COLO668 (cell line): ENCODE measurements around the gene ARF6.
"Not testable (repeated sequence)": the region's sequence is repeated elsewhere in the genome, so short reads cannot be mapped to it uniquely, and the experiment has no call there.

Source experiments
- DNase-seq: peaks from one replicate; lab custom pipeline; 2025; ENCODE audit not compliant: unreplicated experiment; lab: John Stamatoyannopoulos, UW

The ARF6 gene

DNA sequence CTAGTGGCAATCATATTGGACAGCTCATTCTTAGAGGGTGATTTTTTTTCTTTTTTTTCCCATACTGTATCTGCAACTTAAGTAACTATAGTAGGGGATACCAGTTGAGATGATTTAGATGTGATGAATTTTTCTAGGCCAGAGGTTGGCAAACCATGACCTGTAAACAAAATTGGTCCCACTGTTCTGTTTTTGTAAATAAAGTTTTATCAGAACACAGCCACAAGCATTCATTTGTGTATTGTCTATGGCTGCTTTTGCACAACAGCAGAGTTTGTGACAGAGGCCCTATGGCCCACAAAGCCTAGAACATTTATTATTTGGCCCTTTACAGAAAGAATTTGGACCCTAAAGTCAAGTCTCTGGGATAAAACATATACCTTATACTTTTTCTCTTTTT lies 11.4 kb downstream of the ARF6 start:
- no peak for DNase-seq

DNA sequence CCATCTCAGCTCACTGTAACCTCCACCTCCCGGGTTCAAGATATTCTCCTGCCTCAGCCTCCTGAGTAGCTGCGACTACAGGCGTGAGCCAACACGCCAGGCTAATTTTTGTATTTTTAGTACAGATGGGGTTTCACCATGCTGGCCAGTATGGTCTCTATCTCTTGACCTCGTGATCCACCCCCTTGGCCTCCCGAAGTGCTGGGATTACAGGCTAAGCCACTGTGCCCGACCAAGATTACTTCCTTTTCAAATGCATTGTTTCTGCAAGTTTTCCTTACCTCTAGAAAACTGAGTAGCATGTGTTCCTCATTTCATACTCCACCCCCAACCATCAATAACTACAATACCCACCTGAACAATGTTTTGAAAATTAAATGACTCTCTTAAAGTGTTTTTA lies 13.1 kb downstream of the ARF6 start:
- DNase-seq: no peak

DNA sequence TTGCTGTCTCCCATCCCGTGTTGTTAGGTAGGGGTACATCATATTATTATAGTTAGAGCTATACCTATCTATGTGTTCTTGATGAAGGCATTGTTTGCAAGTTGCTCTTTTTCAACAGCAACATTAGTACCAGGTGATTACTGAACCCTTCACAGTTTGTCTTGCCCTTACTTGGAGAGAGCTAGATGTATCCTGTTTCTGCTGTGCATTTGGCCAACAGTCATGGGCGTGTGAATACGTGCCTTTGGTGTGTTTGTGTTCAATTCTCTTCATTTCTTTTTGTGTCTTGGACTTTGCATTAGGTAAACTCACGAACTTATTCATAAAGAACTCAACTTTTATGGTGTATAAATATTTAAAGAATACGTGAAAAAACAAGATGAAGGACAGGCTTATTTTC lies 14.3 kb downstream of the ARF6 start:
- no peak for DNase-seq

DNA sequence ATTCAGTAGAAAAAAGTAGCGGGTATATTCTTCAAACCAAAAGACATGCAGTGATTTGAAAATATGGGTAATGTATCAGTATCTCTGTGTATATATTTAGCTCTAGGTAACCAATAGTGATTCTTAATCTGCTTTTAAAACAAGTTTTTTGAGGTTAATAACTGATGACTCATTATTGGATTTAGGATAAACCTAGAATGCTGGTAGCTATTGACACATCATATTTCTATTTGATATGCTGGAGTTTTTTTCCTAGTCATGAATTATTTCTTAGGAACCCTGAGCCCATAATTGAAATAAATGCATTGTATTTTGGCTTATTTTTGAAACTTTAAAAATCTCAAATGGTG lies 15.5 kb downstream of the ARF6 start:
- DNase-seq: no peak

DNA sequence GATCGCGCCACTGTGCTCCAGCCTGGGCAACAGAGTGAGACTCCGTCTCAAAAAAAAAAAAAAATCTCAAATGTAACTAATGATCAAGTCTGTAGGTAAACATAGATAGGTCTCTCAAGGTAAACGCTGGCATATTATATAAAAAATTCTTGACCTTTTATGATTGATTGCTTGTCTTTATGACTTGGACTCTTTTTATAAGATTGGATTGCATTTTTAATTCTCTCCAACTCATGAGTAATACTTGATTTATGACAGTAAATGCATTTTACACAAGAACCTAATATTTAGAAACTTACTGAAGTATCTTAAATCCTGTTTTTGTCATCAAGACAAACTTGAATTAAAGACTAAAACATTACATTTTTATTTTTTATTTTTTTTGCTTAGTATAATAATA lies 16.1 kb downstream of the ARF6 start:
- DNase-seq: no peak

DNA sequence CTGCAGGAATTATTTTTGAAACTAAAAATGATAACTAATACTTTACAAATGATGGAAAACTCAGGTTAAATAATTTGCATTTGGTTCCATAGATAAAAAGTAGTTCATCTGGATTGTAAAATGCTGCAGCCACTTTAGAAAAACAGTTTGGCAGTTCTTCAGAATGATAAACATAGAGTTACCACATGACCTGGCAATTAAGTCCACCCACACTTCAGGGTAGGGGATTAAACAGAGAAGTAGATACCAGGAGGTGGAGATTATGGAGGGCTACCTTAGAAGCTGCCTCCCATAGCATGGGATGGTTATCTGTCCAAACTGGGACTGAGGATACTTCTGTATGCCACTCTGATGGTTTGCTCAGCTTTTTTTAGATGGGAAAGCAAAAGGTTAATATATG lies 22.2 kb downstream of the ARF6 start:
- no peak for DNase-seq

DNA sequence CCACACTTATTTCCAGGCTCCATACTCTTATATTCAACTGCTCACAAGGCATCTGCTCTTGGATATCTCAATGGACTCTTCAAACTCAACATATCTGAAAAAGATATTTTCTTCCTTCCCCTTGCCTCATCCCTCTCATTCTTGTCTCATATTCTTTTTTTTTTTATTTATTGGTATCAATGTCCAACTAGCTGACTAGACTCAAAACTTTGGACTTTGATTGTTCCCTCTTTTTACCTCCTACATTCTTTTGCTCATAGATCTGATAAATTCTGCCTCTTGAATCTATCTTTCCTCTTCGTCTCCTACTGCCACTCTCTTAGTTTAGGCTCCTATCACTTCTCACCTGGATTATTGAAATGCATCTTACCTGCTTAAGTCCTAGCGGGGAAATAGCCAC lies 25.8 kb downstream of the ARF6 start:
- no peak for DNase-seq

DNA sequence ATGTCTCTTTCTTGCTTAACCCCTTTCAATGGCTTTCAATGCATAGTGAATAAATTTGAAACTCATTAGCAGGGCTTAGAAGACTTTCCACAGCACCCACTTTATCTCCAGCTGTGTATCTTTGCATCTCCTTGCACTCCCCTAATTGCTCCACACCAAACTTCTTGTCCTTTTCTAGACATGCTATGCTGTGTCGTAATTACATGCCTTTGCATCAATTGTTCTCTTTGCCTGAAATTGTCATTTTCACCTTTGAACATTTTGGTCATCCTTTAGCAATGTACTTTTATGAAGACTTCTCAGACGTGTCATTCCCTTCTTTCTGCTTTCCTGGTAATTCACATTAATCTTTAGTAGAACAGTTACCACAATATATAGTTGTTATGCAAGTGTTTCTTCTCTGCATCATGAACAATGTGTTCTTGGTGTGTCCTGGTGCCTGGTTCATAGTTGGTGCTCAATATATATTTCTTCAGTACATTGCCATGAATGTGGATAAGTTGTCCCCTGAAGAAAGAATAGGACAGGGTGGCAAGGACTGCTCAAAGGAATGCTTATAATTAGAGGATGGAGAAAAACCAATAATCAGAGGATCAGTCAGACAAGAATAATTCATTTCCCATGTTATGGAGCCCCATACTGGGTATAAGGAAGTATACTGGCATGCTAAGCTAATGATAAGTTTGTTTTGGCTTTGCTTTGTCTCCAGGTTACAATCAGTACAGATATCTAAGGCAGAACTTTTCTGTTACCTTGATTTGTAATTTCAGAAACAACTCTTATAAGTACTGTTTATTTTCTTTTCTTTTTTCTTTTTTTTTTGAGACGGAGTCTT lies 27.2 kb downstream of the ARF6 start:
- DNase-seq: no peak

DNA sequence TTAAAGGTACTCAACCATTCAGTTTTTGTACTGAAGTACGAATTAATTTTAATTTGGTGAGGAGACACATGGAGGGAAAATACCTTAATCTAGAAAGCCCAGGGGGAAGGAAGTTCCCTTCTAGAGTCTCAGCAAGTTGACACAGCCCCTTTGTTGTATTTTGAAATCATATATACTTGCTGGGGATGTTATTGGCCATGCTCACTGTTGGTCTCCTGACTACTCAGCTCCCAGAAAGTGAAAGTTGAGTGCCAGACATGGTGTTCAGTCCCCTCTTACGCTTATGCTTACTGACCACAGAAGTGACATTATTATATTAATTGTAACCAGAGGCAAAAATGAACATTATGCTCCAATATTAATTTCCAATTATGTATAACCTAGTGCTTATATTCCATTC lies 28.1 kb downstream of the ARF6 start:
- DNase-seq: no peak

DNA sequence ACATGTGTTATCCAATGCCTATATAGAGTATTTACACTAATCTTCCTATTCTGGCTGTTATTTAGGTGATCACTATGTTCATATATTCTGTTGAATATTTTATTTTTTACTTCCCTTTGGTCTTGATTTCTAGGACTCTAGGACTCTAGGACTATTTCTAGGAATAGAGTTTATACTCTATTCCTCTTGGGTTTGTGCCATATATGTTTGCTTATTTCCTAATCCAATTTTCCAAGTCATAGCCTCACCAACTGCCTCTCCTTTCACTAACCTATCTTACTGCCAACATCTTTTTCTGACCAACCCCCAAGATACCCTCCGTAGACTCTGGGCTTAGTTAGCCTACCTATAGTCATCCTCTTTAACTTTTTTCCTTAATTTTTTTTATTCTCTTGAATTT lies 28.5 kb downstream of the ARF6 start:
- no peak for DNase-seq

DNA sequence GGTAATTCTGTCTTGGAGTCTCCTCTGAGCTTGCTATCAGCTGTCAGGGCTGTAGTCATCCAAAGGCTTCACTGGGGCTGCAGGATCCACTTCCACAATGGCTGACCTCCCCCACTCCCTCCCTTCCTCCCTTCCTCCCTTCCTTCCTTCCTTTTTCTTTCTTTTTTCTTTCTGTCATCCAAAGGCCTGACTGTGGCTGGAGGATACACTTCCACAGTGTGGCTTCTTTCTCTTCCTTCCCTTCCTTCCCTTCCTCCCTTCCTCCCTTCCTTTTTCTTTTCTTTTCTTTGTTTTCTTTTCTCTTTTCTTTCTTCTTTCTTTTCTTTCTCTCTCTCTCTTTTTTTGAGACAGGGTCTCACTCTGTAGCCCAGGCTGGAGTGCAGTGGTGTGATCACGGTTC lies 30.6 kb downstream of the ARF6 start:
- DNase-seq: no peak

DNA sequence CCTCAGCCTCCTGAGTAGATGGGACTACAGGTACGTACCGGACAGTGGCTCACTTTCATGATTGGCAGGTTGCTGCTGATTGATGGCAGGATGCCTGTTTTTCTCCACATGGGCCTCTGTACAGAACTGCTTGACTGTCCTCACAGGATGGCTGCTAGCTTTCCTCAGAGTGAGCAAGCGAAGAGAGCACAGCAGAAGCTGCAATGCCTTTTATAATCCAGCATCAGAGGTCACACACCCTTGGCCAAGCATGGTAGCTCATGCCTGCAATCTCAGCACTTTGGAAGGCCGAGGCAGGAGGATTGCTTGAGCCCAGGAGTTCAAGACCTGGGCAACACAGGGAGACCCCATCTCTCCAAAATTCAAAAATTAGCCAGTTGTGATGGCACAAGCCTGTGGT lies 31.0 kb downstream of the ARF6 start:
- no peak for DNase-seq

DNA sequence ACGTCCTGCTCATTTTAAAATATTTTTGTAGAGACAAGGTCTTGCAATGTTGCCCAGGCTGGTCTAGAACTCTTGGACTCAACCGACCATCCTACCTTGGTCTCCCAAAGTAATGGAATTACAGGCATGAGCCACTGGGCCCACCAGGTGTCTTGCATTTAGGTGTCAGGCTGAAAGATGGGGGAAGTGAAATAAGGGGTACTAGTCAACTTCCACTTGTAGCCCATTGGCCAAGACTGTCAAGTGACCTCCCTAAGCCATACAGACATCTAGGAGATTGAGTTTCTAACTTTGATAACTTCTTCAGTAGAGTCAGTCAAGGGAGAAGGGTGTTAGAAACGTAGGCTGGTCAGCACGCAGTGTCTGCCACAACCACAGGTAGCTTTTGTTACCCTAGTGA lies 32.0 kb downstream of the ARF6 start:
- DNase-seq: no peak

DNA sequence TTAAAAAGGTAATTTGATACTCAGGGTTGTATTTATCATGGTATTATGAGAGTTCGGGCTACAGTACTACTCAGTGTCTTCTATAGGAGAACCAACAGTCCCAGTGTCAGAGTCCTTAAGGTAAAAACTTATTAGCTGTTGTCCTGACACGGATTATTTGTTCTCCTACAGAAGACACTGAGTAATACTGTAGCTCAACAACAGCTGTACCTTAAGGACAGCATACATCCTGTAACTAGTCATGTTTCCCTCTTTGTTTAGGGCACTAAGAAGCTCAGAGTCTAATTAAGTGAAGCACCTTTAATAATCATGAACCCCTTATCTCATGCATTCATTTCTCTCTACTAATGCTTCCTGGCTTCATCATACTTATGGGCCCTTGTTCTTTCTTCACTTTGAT lies 33.9 kb downstream of the ARF6 start:
- DNase-seq: no peak

DNA sequence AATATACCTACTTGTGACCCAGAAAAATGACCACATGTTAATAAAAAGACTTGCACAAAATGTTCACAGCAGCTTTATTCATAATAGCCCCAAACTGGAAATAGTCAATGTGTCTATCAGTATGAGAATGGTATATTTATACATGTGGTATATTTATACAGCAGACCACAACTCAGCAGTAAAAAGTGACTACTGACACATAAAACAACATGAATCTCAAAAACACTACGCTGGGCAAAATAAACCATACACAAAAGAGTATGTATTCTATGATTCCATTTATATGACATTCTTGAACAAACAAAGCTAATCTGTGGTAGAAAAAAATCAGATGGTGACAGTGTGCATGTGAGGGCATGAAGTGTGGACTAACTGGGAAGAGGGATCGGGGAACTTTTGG lies 35.1 kb downstream of the ARF6 start:
- DNase-seq: no peak

DNA sequence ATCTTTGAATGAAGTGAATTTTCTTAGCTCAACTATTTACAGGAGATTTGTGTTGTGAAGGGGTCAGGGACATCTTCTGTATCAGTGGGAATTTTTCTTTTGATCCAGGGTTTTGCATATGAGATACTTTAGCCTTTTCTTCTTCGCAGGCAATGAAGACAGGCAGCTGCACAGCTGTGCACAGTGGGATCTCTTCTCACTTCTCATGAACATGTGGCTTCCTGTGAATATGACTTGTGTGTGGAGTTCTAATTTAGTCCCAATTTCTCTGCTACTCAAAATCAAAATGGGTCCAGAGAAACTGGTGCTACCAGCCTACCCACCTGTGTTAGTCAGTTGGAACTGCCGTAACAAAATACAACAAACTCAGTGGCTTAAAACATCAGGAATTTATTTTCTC lies 37.8 kb downstream of the ARF6 start:
- no peak for DNase-seq

DNA sequence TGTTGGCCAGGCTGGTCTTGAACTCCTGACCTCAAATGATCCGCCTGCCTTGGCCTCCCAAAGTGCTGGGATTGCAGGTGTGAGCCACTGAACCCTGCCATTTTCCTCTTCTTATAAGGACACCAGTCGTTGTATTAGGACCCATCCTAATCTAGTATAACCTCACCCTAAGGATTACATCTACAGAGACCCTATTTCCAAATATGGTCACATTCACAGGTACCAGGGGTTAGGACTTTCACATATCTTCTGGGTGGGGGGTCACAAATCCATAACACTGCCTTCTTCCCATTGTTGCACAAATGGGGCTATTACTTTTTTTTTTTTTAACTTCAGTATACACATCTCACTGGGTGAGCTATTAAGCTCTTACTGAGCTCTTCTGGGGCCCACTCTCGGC lies 38.6 kb downstream of the ARF6 start:
- no peak for DNase-seq

DNA sequence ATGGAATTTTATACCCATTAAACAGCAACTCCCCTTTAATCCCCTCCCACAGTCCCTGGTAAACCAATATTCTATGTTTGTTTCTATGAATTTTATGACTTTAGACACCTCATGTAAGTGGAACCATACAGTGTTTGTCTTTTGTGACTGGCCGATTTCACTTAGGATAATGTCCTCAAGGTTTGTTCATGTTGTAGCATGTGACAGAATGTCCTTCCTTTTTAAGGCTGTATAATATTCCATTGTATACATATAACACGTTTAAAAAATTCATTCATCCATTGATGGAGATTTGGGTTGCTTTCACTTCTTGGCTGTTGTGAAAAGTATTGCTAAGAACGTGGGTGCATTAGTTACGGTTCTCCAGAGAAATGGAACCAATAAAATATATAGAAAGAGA lies 40.2 kb downstream of the ARF6 start:
- DNase-seq: no peak

DNA sequence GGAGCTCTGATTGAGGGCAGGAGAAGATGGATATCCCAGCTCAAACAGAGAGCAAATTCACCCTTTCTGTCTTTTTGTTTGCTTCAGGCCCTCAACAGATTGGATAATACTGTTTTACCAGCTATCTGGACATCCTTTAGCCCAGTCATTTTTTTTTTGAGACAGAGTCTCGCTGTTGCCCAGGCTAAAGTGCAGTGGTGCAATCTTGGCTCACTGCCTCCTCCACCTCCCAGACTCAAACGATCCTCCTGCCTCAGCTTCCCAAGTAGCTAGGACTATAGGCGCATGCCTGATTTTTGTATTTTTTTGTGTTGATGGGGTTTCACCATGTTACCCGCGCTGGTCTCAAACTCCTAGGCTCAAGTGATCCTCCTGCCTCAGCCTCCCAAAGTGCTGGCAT lies 40.8 kb downstream of the ARF6 start:
- no peak for DNase-seq

DNA sequence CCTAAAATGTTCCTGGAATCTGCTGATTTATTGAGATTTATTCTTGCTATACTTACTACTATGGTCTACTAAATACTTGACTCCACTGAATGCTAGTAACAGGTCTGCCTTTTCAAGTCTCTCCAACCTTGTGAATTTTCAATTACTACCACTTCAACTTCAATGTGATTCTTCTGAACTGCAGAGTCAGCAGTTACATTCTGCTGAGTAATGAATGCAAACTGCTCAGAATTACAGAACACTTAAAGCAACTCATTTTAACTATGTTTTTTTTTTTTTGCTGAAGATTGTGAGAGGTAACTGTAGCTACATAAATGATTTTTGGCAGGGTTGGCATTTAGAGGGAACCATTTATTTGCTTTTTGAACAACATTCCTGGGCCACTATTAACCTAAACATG lies 41.8 kb downstream of the ARF6 start:
- no peak for DNase-seq

DNA sequence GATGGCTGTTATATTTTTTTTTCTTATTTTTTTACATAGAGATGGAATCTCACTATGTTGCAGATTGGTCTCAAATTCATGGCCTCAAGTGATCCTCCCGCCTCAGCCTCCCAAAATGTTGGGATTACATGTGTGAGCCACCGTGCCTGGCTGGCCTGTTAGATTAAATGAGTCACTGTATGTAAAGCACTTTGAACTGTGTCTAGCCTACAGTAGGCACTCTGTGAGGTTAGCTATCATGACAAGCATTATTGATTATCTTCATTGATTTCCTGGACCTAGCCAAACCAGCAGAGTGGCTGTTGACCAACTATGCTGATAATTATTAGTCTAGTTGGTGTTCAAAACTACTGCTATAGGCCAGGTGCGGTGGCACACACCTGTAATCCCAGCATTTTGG lies 42.6 kb downstream of the ARF6 start:
- DNase-seq: no peak

DNA sequence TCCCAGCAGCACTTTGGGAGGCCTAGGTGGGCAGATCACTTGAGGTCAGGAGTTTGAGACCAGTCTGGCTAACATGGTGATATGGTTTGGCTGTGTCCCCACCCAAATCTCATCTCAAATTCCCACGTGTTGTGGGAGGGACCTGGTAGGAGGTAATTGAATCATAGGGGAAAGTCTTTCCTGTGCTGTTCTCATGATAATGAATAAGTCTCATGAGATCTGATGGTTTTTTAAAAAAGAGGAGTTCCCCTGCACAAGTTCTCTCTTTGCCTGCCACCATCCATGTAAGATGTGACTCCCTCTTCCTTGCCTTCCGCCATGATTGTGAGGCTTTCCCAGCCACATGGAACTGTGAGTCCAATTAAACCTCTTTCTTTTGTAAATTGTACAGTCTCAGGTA lies 43.4 kb downstream of the ARF6 start:
- DNase-seq: not testable (repeated sequence)

DNA sequence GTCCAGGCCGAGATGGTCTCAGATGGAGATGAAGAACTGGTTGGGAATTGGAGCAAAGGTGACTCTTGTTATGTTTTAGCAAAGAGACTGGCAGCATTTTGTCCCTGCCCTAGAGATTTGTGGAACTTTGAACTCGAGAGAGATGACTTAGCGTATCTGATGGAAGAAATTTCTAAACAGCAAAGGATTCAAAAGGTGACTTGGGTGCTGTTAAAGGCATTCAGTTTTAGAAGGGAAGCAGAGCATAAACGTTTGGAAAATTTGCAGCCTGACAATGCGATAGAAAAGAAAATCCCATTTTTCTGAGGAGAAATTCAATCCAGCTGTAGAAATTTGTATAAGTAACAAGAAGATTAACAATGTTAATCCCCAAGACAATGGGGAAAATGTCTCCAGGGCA lies 44.0 kb downstream of the ARF6 start:
- DNase-seq: not testable (repeated sequence)

DNA sequence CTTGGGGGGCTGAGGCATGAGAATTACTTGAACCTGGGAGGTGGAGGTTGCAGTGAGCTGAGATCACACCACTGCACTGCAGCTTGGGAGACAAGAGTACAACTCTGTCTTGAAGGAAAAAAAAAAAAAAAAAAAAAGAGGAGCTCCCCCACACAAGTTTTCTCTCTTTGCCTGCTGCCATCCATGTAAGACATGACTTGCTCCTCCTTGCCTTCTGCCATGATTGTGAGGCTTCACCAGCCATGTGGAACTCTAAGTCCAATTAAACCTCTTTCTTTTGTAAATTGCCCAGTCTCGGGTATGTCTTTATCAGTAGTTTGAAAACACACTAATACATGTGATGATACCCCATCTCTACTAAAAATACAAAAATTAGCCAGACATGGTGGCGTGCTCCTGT lies 46.3 kb downstream of the ARF6 start:
- not testable (repeated sequence) for DNase-seq
